Activated T-cell treated with anti-CD3 and anti-CD28 coated beads for 4 hours (primary cell): ENCODE results near the gene SORCS2.

ENCODE experiments used
- DNase-seq: peaks from one replicate; pipeline ENCODE4 v3.0.0-alpha.2; 2020

The SORCS2 gene

GRCh38 chr4:7362862-7363430, 170.6 kb downstream of the SORCS2 start:
- DNase-seq = no peak

- no peak for DNase-seq
Observed at GRCh38 chr4:7364979-7365378, 172.6 kb downstream of the SORCS2 start.

- DNase-seq = no peak
Observed at GRCh38 chr4:7365462-7366179, 173.3 kb downstream of the SORCS2 start.

- no peak for DNase-seq
Observed at GRCh38 chr4:7366180-7366945, 174.0 kb downstream of the SORCS2 start.

- DNase-seq = no peak
Observed at GRCh38 chr4:7366954-7367353, 174.6 kb downstream of the SORCS2 start.

- DNase-seq = no peak
Observed at GRCh38 chr4:7367406-7367805, 175.1 kb downstream of the SORCS2 start.

GRCh38 chr4:7367864-7368277, 175.5 kb downstream of the SORCS2 start:
- DNase-seq = no peak

- DNase-seq = no peak
Observed at GRCh38 chr4:7368296-7368695, 176.0 kb downstream of the SORCS2 start.

- no peak for DNase-seq
Observed at GRCh38 chr4:7369511-7369910, 177.2 kb downstream of the SORCS2 start.

- no peak for DNase-seq
Observed at GRCh38 chr4:7370038-7370437, 177.7 kb downstream of the SORCS2 start.

GRCh38 chr4:7371210-7371941, 179.0 kb downstream of the SORCS2 start:
- no peak for DNase-seq

GRCh38 chr4:7372673-7373072, 180.3 kb downstream of the SORCS2 start:
- DNase-seq = no peak

GRCh38 chr4:7374571-7374970, 182.2 kb downstream of the SORCS2 start:
- no peak for DNase-seq

- no peak for DNase-seq
Observed at GRCh38 chr4:7375427-7375826, 183.1 kb downstream of the SORCS2 start.

- no peak for DNase-seq
Observed at GRCh38 chr4:7377223-7377865, 185.0 kb downstream of the SORCS2 start.

GRCh38 chr4:7379186-7379585, 186.8 kb downstream of the SORCS2 start:
- no peak for DNase-seq

GRCh38 chr4:7379719-7380118, 187.4 kb downstream of the SORCS2 start:
- DNase-seq = no peak

GRCh38 chr4:7381221-7381889, 189.0 kb downstream of the SORCS2 start:
- no peak for DNase-seq

- DNase-seq = no peak
Observed at GRCh38 chr4:7381890-7382633, 189.7 kb downstream of the SORCS2 start.

- DNase-seq = no peak
Observed at GRCh38 chr4:7382634-7383014, 190.3 kb downstream of the SORCS2 start.

- no peak for DNase-seq
Observed at GRCh38 chr4:7383266-7383665, 190.9 kb downstream of the SORCS2 start.
